Panc1 (cell line): Measurements from ENCODE around the gene PBX1. TPM values are rescaled to one million over a fixed set of nuclear protein-coding genes. Genes with fewer than 3 reads are reported as not detected.

Source experiments
- ATAC-seq: fragments of 200-7000 bp; cut with Tn5 transposase; 2 replicates; pipeline ENCODE4 v1.9.1; 2020; ENCODE audit warnings: mild to moderate bottlenecking, moderate library complexity
- BruUV-seq: library from RNA; stranded (reverse); fragments of 400-500 nt; replicated peaks from 2 replicates; lab custom pipeline; 2021; lab: Mats Ljungman, UMichigan
- CTCF ChIA-PET: fragments of 300-600 bp; sonication (Branson Sonifier 250); formaldehyde crosslinking; loops from one replicate; lab custom pipeline; 2022; ENCODE audit warnings: antibody characterized with exemption; lab: Charles Lee
- POLR2A ChIA-PET: fragments of 300-600 bp; sonication (Branson Sonifier 250); formaldehyde crosslinking; loops from one replicate; lab custom pipeline; 2022; ENCODE audit warnings: antibody characterized with exemption; lab: Charles Lee
- DNase-seq: peaks from one replicate; pipeline ENCODE4 v3.0.0-alpha.2; 2010; ENCODE audit warnings: low read depth, low spot score
- H3K27ac ChIP-seq: 2 replicates; pipeline ENCODE4 v1.5.1; 2011; ENCODE audit warnings: mild to moderate bottlenecking, low read length, inconsistent platforms
- H3K27me3 ChIP-seq: fragments of 200-500 bp; sonication (Bioruptor generic); 2 replicates; pipeline ENCODE4 v1.6.0; 2014; ENCODE audit warnings: low read length, inconsistent platforms; ENCODE audit not compliant: control insufficient read depth, insufficient read depth
- H3K36me3 ChIP-seq: fragments of 200-500 bp; sonication (Bioruptor generic); 2 replicates; pipeline ENCODE4 v1.5.1; 2014; ENCODE audit warnings: inconsistent platforms, mild to moderate bottlenecking, low read length, moderate library complexity; ENCODE audit not compliant: control insufficient read depth, insufficient read depth
- H3K4me1 ChIP-seq: 2 replicates; pipeline ENCODE4 v1.5.1; 2011; ENCODE audit warnings: inconsistent platforms, mild to moderate bottlenecking, low read length, moderate library complexity; ENCODE audit not compliant: control insufficient read depth, insufficient read depth
- H3K4me3 ChIP-seq, 2 experiments: 2 replicates each; pipeline ENCODE4 v1.5.1; 2011 to 2012; ENCODE audit warnings: low read depth in 2 of 2, low read length in 2 of 2, mild to moderate bottlenecking in 2 of 2, inconsistent platforms in 1 of 2, moderate library complexity in 1 of 2
- H3K9me3 ChIP-seq: fragments of 200-500 bp; sonication (Bioruptor generic); 2 replicates; pipeline ENCODE4 v1.5.1; 2014; ENCODE audit warnings: low read depth, mild to moderate bottlenecking, inconsistent platforms, low read length, moderate library complexity; ENCODE audit not compliant: control insufficient read depth, insufficient read depth
- CTCF ChIP-seq: fragments of 450-650 bp; IDR thresholded peaks from 2 replicates; pipeline ENCODE4 v1.5.1; 2017; ENCODE audit warnings: mild to moderate bottlenecking
- POLR2AphosphoS5 ChIP-seq: IDR thresholded peaks from 2 replicates; pipeline ENCODE4 v1.6.1; 2012; ENCODE audit warnings: mild to moderate bottlenecking, low read depth, low read length, moderate library complexity
- REST ChIP-seq, 2 experiments: IDR thresholded peaks; 2 replicates each; pipeline ENCODE4 v1.6.1; 2011 to 2012; ENCODE audit warnings: low read depth in 2 of 2, control low read depth in 1 of 2, low read length in 1 of 2, mild to moderate bottlenecking in 1 of 2, moderate library complexity in 1 of 2; ENCODE audit not compliant: insufficient read depth in 1 of 2
- SIN3A ChIP-seq: IDR thresholded peaks from 2 replicates; pipeline ENCODE4 v1.6.1; 2012; ENCODE audit warnings: low read depth, mild to moderate bottlenecking, low read length, moderate library complexity, borderline replicate concordance; ENCODE audit not compliant: insufficient read depth
- TCF7L2 ChIP-seq: IDR thresholded peaks from 2 replicates; pipeline ENCODE4 v1.6.1; 2011; ENCODE audit warnings: mild to moderate bottlenecking, low read depth, low read length, inconsistent platforms
- in situ Hi-C: cut with HindIII; loops from 2 replicates; pipeline ENCODE4 v1.10.0; 2016; ENCODE audit warnings: low sequenced_read_pairs, low pct_unique_long_range_greater_than_20kb
- intact Hi-C: fragments of 100-400 bp; cut with micrococcal nuclease; formaldehyde crosslinking; loops from one replicate; pipeline ENCODE4 v1.10.0; 2022; ENCODE audit not compliant: unreplicated experiment
- total RNA-seq: library from RNA; stranded (reverse); gene quantifications from one replicate; pipeline ENCODE4 v1.2.1, GENCODE V29; 2021; ENCODE audit not compliant: unreplicated experiment

The PBX1 gene
- total RNA-seq, 1 experiment from 2014 or later = 2.0 TPM

- in situ Hi-C loops (loop anchor here (25.0 kb wide), 1 partner anchor 1372 kb away; no protein-coding TSS in a partner anchor), intact Hi-C loops (no loop called here)
- ATAC-seq (no peak), DNase-seq (no peak)
- TF ChIP-seq CTCF (no peak), TCF7L2 (no peak), REST (IDR thresholded peaks at IDR 0.05; ENCODE audit: insufficient read depth in 1 of 2, low read depth in 2 of 2, low read length in 1 of 2) (no peak), POLR2AphosphoS5 (no peak), SIN3A (no peak)
- H3K27ac ChIP-seq = no peak overlapping the region
- H3K27me3 ChIP-seq = no peaks in the 10 kb centered on the region
- H3K4me1 ChIP-seq = no peaks in the 10 kb centered on the region
- ChIA-PET CTCF (no interaction called here), POLR2A (no interaction called here)
- H3K36me3 ChIP-seq = no peaks in the 10 kb centered on the region
- H3K4me3 ChIP-seq = no peak overlapping the region
- H3K9me3 ChIP-seq = no peaks in the 10 kb centered on the region
- BruUV-seq = no TSS peak
These were observed 225.0 kb downstream of the PBX1 start for GRCh38 chr1:164783778-164784555.

- ATAC-seq (no peak), DNase-seq (no peak)
- Histone ChIP-seq H3K27ac (no peak overlapping the region), H3K36me3 (no peaks in the 10 kb centered on the region), H3K27me3 (no peaks in the 10 kb centered on the region), H3K4me3 (no peak overlapping the region), H3K4me1 (no peaks in the 10 kb centered on the region), H3K9me3 (no peaks in the 10 kb centered on the region)
- POLR2A ChIA-PET = no interaction called here
- no TSS peak for BruUV-seq
- intact Hi-C loops (loop anchor here (5.0 kb wide), 3 partner anchors 287 to 1373 kb away; no protein-coding TSS in a partner anchor), in situ Hi-C loops (loop anchor here (25.0 kb wide), 1 partner anchor 1373 kb away; no protein-coding TSS in a partner anchor)
- TF ChIP-seq REST (IDR thresholded peaks at IDR 0.05; ENCODE audit: insufficient read depth in 1 of 2, low read depth in 2 of 2, low read length in 1 of 2) (no peak), SIN3A (no peak), POLR2AphosphoS5 (no peak), TCF7L2 (no peak), CTCF (no peak)
- CTCF ChIA-PET = no interaction called here
These were observed 226.0 kb downstream of the PBX1 start for GRCh38 chr1:164784960-164785359.
